OCI-LY7 (cell line): Measurements from ENCODE around the gene UMAD1.

Experiments
- CTCF ChIP-seq: fragments of 200-600 bp; sonication (generic); conservative IDR thresholded peaks from 2 replicates; pipeline ENCODE4 v1.5.1; 2014; ENCODE audit warnings: mild to moderate bottlenecking, antibody characterized with exemption, low read length, moderate library complexity, mixed read lengths
- EZH2phosphoT487 ChIP-seq: fragments of 200-600 bp; sonication (generic); IDR thresholded peaks from 2 replicates; pipeline ENCODE4 v1.6.1; 2018; ENCODE audit warnings: low read depth, borderline replicate concordance, mild to moderate bottlenecking, mixed run types, antibody characterized with exemption, low read length, moderate library complexity, mixed read lengths

DNA sequence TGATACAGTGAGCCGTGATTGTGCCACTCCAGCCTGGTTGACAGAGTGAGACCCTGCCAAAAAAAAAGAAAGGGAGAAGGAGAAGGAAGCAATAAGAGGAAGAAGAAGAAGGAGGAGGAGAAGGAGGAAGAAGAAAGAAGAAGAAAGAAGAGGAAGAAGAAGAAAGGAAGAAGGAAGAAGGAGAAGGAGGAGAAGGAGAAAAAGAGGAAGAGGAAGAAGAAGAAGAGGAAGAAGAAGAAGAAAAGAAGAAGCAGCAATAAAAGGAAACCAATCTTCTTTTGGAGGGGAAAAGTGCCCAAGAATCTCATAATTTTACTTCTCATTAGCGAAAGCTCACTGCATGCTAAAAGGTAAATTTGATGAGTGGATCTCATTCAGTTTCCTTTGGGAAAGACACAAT, 242.3 kb downstream of the UMAD1 start:
- no peak for TF ChIP-seq CTCF
- no peak for TF ChIP-seq EZH2phosphoT487
